UCSD-AML1 (cell line): ENCODE data around the gene COLEC11.
A peak's percentile ranks its signal among the peaks of the same experiment; 100 is the strongest.
"Not testable (repeated sequence)": the region's sequence is repeated elsewhere in the genome, so short reads cannot be mapped to it uniquely, and the experiment has no call there.

Experiments used
- DNase-seq: peaks from one replicate; lab custom pipeline; 2025; ENCODE audit not compliant: unreplicated experiment; lab: John Stamatoyannopoulos, UW

Gene COLEC11

DNA sequence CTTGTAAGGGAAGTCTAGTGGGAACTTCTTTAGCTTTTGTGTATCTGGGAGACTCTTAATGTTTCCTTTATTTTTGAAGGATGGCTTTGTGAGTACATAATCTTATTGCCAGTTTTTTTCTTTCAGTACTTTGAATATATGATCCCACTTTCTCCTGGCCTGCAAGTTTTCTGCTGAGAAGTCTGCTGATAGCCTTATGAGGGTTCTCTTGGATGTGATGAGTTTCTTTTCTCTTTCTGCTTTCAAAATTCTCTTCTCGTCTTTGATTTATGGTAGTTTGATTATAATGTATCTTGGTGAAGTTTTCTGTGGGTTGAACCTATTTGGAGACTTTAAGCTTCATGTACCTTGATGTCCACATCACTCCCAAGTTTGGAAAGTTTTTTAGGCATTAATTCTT is 28.1 kb downstream of the COLEC11 start:
- no peak for DNase-seq

DNA sequence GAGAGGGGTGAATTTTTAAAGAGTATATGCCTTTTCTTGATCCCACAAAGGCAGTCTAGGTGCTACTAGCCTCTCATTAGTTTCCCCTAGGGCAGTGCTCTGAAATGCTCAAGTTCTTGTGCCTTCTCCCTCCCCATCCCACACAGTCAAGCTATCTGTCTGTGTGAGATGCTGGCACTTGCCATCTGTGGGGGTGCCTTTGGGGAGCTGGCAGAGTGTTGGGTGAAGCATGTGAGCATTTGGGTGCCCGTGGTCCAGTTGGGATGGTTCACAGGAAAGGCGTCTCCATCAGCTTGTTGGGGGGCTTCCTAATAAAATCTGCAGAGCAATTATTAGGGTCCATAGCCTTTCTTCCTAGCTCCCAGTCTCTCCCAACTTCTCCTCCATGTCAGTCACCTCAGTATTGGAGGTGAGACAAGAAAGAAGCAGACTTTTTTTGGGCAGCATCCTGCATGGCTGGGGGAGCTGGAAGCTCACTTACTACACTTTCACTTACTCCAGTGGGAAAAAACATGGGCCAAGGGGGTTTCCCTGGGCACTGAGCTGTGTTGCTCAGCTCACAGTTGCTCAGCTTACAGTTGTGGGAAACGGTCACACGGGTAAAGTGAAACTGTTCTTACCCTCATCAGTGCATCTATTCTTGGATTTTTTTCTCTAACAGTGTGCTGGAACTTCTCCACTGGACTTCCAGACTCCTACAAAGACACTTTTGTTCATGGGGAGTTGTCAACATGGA is 29.3 kb downstream of the COLEC11 start:
- DNase-seq = no peak

DNA sequence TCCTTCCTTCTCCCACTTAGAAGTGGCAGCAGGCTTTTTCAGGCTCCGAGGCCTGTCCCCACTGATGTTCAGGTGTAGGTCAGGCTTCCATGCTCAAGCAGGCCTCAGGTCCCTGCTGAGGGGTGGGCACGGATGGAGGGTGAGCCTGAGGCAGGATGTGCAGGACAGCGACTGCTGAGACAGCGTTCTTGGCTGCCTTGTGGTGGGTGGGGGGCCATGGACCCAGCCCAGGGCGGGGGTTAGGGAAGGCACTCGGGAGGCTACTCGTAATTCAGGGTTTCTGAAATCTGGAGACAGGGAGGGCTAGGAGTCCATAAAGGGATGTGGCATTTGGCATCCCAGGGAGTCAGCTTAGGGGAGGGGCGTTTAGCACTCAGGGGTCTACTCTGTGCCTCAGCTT is 30.3 kb downstream of the COLEC11 start:
- no peak for DNase-seq

DNA sequence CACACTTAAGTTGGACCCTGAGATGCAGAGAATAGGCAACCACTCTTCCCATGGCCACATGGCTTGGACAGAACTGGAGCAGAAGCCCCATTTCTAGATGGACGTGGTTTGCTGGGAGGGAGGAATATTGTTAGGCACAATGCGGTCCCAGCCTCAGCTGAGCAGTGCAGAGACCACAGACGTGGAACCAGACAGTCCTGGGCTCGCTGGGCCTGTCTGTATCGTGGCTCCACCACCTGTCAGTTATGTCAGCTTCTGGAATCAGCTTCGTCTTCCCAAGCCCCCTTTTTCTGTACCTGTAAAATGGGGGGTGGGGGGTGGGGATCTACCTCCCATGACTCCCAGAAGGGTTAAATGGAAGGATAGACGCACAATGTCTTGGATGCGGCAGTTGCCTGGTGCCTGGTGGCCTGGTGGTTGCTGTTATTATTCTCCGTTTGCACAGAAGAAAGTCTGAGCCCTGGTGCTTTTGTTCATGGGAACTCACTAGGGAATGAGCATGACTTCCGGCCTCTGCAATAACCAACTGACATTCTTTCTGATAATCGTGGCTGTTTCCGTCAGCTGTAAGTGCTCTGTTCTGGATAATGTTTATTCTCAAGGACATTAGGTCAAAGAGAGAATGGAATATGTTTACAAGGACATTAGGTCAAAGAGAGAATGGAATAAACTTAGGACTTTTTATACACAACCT is 31.4 kb downstream of the COLEC11 start:
- DNase-seq = no peak

DNA sequence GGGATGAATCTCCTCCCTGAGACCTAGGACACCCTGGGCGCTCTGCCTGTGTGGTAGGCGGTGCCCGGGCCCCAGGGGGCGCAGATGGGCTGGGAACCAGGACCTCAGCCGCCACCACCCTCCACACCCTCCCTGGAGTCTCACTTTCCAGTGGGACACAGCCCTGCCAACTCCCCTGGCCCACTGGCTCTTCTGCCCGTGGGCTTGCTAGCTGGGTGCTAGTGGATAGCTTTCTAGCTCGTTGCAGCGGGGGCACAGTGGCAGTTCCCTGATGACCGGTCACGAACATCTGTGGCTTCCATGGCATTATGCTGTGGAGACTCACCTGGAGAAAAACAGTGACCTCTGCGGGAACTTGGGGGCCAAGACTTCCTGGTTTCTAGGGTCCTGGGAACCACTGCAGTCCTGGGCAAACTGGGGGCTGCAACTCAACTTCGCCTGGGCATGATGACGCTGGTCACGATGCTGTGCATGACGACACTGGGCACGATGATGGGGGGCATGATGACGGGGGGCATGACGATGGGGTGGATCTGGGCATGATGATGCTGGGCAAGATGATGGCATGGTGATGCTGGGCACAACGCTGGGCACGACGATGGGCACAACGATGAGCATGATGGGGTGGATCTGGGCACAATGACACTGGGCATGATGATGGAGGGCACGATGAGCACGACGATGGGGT is 32.0 kb downstream of the COLEC11 start:
- DNase-seq = no peak

DNA sequence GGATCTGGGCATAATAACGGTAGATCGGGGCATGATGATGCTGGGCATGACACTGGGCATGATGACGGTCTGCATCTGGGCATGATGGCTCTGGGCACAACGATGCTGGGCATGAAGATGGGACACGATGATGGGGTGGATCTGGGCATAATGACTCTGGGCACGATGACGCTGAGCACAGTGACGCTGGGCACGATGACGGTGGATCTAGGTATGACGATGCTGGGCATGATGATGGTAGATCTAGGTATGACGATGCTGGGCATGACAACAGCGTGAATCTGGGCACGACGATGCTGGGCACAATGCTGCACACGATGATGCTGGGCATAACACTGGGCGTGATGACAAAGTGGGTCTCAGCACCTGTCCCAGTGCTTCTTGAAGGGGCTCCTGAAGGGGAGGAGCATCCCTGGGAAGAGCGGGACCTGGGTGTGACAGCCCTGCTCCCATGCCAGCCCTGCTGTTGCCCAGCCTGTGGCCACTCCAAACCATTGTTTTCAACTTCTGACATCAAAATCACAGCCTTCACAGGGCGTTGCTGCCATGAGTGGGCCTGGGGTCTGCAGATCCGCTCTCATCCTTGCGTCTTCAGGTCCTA is 32.7 kb downstream of the COLEC11 start:
- DNase-seq = no peak

DNA sequence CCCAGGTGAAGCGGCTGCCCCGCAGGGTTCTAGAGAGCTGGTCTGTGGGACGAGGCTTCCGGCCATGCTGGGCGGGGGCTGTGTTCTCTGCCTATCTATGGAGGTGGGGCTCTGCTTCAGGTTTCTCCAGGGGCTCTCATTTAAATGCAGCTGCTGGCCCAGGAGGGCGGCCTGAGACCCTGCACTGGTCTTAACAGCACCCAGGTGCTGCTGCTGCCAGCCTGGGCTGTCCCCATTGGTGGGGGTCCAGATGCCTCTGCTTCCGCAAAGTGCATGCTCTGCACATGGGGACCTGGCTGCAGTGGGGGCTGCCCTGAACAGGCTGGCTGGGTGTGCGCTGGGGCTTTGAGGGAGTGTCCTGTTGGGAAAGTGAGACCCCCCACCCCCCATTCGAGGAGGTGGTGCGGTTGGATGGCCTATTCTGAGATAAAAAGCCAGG is 33.3 kb downstream of the COLEC11 start:
- DNase-seq = no peak

DNA sequence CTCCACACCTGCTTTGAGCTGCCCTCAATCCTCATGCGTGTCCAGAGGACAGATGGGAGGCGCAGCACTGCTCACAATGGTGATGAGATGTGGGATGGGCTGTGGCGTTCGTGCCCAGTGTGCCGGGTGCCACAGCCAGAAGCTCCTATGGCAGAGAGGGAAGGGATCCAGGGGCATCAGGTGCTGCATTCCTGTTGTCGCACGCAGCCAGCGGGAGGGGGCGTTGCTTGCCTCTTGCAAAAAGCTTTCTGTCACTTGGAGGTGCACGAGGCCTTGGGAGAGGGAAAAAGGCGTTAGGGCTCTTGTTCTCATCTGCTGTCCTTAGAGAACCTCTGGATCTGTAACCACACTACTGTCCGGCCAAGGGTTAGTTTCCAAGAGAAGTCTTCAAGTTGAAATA is 33.9 kb downstream of the COLEC11 start:
- peak; percentile 25 for DNase-seq

DNA sequence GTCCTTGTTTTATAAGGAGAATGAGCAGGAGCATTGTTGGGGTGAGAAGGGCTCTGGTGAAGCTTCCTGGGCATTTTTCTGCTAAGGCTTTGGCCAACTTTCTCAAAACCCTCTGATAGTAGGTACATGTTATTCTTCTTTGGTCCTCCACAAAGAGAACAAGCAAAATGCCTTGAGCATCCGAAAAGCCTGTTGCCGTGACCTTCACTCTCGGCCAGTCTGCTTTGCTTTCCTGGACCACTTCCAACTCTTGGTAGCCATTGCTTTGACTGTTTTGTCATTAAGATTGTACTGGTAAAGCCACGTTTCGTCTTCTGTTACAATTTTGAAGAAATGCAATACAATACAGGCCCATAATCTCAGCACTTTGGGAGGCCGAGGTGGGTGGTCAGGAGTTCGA is 35.7 kb downstream of the COLEC11 start:
- DNase-seq = no peak

DNA sequence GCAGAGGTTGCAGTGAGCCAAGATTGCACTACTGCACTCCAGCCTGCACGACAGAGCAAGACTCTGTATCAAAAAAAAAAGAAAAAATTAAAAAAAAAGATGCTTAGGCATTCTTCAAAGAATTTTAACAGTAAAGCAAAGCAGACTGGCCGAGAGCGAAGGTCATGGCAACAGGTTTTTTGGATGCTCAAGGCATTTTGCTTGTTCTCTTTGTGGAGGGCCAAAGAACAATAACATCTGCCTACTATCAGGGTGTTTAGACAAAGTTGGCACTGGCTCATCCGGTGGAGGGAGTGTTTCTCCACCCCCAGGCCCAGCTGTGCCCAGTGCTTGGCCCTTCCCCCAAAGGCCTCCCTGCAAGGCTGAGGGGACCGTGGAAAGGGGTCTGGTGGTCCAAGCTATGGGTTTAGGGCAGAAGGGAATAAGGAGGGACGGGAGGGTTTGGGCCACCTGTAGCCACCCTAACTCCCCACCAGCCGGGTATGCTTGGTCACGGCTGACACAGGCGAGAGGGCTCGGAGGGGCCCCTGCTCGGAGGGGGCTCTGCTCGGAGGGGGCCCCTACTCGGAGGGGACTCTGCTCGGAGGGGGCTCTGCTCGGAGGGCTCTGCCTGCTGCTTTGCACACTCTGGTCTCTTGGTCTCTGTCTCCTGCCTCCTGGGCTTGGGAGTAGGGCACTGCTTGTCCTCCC is 36.4 kb downstream of the COLEC11 start:
- no peak for DNase-seq

DNA sequence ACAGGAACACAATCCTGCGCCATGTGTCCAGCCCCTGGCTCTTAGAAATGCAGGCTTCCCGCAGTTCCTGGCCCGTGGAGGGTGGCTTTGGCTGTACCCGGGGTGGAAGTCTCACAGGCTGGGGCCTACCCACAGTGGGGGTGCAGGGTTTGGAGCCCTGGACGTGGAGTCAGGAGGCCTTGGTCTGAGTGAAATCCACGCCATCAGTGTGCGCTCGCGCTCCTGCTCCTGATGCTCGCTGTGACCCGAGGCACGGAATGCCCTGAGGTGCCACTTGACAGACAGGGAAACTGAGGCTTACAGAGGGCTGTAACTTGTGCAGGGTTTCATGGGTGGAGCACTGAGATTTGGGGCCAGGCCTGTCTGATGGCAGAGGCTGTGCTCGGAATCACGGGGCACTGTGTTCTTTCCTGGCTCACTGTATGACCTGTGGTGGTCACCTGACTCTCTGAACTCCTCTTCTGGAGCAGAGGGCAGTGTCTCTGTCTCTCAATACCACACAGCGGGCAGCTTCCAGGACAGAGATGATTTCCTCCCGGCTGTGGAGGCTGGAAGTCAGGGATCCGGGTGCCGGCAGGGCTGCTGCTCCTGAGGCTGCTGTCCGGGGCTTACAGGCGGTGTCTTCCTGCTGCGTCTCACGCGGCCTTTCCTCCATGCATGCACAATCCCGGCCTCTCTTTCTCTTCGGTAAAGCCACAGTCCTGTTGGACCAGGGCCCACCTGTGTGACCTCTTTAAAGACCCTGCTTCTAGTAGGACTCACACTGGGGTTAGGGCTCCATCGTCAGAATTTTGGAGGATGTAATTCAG is 37.1 kb downstream of the COLEC11 start:
- no peak for DNase-seq

DNA sequence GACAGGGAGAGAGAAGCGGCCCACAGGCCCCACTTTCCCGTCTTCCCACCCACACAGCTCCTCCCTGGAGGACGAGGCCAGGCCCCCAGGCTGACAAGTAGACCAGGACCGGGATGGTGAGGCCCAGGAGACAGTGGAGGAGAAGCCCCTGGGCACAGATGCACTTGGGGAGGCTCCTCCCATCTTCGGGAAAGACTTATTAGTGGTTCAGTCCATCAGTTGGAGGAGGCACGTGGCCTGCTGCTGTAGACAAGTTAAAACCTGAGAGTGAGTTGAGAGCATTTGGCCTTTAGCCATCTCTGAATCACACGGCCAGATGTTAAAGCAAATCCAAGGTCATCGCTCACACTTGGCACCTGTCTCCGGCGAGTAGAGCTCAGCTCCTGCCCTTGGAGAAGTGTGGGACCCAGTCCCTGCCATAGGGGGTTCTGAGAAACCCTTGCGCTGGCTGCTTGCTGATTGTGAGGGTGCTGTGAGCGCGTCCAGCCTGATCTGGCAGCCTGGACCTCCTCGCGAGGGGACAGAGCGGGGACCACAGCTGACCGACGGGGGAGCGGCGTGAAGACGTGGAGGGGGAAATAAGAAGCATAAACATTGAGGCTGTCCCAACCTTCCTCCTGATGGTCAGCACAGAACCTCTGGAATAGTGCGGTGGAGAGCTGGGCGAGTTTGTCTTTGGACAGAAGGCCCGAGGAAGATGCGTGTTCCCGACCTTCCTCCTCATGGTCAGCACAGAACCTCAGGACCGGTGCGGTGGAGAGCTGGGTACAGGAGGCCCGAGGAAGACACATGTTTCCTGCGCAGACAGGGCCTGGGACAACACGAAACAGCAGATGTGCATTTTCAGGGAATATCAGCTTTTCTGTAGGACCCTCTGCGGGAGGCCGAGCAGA is 38.4 kb downstream of the COLEC11 start:
- no peak for DNase-seq

DNA sequence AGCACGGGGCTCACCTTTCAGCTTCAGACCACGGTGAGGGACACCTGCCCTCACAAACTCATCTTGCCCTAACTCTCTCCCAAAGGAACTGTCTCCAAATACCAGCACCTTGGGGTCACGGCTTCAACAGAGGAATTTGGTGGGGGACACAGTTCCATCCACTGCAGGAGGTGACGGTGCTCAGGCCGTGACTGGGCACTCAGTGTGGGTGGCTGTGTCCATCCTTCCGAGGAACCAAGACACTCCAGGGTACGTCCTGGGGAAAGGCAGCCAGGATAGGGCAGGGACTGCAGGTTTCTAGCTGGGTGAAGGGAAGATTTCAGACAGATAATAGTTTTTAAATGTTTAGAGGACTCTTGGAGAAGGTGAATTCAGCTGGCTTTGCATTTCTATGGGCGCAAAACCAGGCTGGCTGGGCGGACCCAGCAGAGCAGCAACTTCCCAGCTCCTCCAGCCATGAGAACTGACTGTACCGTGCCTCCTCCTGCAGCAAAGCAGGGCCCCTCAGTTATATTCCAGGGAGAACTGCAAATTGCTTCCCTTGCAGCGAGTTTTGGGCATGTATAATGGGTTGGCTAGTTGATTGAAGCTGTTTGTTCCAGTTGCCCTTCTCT is 39.2 kb downstream of the COLEC11 start:
- DNase-seq = no peak

DNA sequence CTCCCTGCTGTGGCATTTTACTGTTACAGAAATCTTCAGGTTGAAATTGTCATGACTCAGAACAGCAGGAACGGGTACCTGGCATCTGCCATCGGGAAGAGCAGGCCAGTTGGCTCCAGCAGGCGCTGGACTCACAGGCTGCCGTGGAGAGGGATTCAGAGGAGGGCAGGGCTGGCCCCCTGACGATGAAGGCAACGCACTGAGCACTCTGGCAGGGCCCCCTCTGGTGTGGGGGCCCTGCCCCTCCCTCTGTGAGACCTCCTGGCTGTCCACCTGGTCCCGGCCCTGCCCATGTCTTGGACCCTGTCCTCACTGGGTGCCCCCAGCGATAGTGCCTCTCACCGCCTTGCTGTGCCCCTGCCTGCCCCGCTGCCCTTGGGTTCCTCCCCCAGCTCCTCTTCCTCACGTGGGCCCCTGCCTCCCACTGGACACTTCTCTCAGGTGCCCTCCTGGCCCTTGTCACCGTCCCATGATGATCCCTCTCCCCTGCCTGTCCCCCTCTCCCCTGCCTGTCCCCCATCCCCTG is 39.7 kb downstream of the COLEC11 start:
- DNase-seq = no peak

DNA sequence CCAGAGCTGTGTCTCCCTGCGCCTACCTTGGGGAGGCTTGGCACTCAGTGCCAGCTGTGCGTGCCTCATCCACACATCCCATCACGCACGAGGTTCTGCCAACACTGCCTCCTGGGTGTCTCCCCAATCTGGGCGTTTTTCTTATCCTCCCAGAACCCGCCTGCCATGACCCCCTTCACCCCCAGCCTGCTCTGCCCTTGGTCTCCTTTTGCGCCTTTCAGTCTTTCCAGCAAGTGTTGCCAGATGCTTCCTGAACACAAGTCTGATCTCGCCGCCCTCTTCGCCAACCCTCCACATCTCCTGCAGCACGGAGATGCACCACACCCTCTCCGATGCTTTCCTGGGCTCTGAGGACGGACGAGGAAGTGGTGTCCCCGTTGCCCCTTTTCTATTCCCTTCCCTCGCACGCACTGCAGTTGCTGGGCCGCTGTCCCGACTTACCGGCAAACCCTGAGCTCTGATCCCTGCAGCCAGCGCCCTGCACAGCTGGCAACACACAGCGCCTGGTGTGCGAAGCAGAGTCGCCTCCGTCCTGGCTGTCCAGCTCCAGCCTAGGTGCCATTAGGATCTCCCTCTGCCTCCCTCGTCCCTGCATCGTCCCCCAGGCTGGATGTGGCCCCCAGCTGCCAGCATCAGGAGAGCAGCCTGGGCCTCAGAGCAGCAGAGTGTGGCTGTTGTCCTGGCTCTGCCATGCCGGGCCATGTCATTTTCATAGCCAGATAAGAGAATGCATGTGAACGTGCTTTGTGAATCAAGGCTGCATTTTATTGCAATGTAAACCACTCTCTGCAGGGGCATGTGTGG is 40.5 kb downstream of the COLEC11 start:
- DNase-seq = no peak

DNA sequence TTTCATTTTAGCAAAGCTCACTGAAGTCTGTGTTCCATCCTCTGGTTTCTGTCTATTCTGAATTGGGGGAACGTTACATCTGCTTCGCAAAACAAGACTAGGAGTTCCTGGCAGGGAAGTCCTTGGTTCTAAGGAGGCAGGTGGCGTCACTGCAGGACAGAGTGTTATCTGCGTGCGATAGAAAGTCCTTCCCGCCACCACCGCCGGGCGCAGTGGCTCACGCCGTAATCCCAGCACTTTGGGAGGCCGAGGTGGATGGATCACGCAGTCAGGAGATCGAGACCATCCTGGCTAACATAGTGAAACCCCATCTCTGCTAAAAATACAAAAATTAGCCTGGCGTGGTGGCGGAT is 41.0 kb downstream of the COLEC11 start:
- DNase-seq = not testable (repeated sequence)

DNA sequence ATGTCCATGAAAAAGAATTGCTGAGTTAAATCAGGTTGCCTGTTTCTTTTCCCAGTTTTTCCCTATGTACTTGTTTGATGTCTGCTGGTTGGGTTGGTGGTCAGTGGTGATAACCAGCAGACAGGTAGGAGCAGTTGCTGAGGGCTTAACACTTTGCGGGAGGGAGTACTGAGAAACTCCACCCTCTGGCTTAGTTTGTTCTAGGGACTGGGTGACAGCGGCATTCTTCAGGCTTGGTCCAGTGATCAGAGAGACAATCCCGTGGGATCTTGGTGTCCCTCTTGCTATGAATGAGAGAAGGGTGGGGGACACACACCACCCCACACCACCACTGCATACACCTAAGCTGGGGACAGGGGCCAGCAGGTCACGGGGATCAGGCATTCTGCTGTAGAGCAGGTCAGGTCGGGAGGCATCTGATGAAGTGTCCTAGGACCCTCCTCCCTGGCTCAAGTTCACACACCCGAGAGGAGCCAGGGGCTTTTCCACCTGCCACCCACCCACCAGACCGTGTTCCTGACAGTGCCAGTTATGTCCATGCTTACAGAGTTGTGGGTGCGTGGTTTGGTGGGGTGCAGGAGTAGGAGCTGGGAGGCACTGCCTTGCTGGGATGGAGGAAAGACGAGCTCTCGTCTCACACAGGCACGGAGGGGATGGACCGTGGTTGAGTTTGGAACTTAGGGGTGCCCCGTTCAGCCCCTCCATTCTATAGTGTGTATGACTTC is 41.8 kb downstream of the COLEC11 start:
- no peak for DNase-seq
